ENCODE data around the gene AHDC1.
"Not testable (repeated sequence)": the region's sequence is repeated elsewhere in the genome, so short reads cannot be mapped to it uniquely, and the experiment has no call there.

The AHDC1 gene

DNA sequence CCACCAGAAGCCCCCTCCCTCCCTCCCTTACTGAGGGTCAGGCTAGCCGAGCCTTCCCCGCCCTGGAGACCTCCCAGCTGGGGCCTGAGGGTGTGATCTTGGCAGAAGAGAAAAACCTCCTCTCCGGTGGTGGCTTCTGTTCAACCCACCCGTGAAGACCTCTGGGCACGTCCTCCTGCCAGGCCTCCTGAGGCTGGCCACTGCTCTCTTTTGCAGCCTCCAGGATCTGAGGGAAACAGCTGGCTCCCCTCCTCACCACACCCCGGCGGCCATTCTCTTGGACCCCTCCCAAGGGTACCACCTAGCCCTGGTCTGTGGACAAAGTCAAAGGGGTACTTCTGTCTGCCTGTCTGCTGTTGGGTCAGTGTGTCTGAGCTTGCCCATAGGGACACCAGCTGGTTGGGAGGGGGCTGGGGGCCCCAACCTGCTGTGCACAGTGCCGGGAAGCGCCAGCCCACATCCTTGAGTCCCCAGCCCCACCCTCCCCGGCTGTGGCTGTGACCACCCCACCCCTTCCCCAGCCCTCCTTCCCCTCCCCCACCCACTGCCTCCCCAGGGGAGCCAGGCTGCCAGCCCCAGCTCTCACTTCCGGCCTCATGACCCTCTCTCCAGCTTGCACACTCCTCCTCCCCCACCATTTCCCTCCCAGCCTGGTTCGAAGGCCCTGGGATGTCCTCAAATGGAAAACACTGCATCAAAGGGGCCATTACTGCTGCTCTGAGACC, 48.1 kb downstream of the AHDC1 start:
- TF ChIP-seq EZH2phosphoT487 (IDR thresholded peaks at IDR 0.05; ENCODE audit: borderline replicate concordance, low read length), result no peak
- TF ChIP-seq, protein P1, sequence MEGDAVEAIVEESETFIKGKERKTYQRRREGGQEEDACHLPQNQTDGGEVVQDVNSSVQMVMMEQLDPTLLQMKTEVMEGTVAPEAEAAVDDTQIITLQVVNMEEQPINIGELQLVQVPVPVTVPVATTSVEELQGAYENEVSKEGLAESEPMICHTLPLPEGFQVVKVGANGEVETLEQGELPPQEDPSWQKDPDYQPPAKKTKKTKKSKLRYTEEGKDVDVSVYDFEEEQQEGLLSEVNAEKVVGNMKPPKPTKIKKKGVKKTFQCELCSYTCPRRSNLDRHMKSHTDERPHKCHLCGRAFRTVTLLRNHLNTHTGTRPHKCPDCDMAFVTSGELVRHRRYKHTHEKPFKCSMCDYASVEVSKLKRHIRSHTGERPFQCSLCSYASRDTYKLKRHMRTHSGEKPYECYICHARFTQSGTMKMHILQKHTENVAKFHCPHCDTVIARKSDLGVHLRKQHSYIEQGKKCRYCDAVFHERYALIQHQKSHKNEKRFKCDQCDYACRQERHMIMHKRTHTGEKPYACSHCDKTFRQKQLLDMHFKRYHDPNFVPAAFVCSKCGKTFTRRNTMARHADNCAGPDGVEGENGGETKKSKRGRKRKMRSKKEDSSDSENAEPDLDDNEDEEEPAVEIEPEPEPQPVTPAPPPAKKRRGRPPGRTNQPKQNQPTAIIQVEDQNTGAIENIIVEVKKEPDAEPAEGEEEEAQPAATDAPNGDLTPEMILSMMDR (IDR thresholded peaks at IDR 0.05; ENCODE audit: low read depth, low read length, poor library complexity, severe bottlenecking), result no peak
- Histone ChIP-seq H3K4me1 (ENCODE audit: control insufficient read depth, low read length) (peaks cover 43% of the 10 kb centered on the region), H3K9me2 (replicated peaks; ENCODE audit: control insufficient read depth, low read length) (no peaks in the 10 kb centered on the region), H3K36me3 (ENCODE audit: control insufficient read depth, low read length) (no peaks in the 10 kb centered on the region), H3K27ac (ENCODE audit: low read depth, low read length) (peak overlapping the region; percentile 51), H3K4me2 (ENCODE audit: low read length) (peak overlapping the region; percentile 83), H3K4me3 (ENCODE audit: low read length) (peak overlapping the region; percentile 60), H4K20me1 (ENCODE audit: control insufficient read depth, insufficient read depth, low read depth, low read length) (peaks cover 3% of the 10 kb centered on the region; the same call in 1 of the 2 replicates), H3K79me2 (ENCODE audit: control insufficient read depth, low read length) (no peaks in the 10 kb centered on the region), H3K9me3 (ENCODE audit: control insufficient read depth, insufficient read depth, low read length) (no peaks in the 10 kb centered on the region), H3F3A (ENCODE audit: control insufficient read depth, insufficient read depth) (peaks cover 6% of the 10 kb centered on the region), H3K27me3 (ENCODE audit: control insufficient read depth, low read length) (no peaks in the 10 kb centered on the region)

DNA sequence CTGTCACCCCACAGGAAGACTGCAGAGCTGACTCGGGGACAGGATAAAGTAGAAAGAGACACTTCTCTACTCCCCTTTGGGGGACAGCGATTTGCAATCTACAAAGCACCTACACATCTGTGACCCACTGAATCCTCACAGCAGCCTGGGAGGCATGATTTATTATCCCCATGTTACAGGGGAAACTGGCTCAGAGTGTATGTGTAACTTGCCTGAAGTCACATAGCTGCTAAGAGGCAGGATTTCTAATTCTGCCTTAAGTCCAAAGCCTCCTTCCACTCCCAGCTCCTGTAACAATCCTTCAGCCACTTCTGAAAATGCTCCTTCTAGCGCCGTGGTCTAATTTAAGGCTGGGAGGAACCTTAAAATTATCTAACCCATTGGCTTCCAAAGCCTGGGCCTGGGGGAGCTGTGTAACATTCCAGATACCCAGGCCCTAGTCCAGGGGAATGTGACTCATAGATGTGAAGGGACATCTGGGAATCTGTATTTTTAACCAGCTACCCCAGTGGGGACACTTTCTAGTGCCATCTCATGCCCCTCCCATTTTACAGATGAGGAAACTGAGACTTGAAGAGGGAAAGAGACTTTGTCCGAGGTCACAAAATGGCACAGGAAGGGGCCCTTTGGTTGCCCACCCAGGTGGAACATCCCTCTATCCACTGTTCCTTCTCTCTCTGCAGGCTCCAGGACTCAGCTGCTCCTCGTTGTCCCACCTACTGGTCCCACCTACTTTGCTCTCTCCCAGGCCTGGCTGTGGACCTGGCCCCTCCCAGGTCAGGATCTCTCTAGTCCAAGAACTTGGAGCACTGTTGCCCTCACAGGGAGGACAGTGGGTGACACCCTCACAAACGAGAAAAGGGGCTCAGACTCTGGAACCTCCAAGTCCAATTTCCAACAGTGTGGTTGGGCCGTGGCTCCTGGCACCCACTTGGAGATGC, 48.9 kb downstream of the AHDC1 start:
- peak overlapping the region; percentile 83; the same call in 1 of the 2 replicates for H3K4me2 ChIP-seq (ENCODE audit: low read length)
- H4K20me1 ChIP-seq (ENCODE audit: control insufficient read depth, insufficient read depth, low read depth, low read length), result peaks cover 3% of the 10 kb centered on the region; the same call in 1 of the 2 replicates
- TF ChIP-seq, protein P1 (IDR thresholded peaks at IDR 0.05; ENCODE audit: low read depth, low read length, poor library complexity, severe bottlenecking), result no peak
- no peak for TF ChIP-seq EZH2phosphoT487 (IDR thresholded peaks at IDR 0.05; ENCODE audit: borderline replicate concordance, low read length)
- H3K27me3 ChIP-seq (ENCODE audit: control insufficient read depth, low read length), result no peaks in the 10 kb centered on the region
- H3F3A ChIP-seq (ENCODE audit: control insufficient read depth, insufficient read depth), result peaks cover 6% of the 10 kb centered on the region
- no peaks in the 10 kb centered on the region for H3K9me3 ChIP-seq (ENCODE audit: control insufficient read depth, insufficient read depth, low read length)
- no peak overlapping the region for H3K4me3 ChIP-seq (ENCODE audit: low read length)
- H3K27ac ChIP-seq (ENCODE audit: low read depth, low read length), result no peak overlapping the region; the same call in 1 of the 2 replicates
- no peaks in the 10 kb centered on the region for H3K36me3 ChIP-seq (ENCODE audit: control insufficient read depth, low read length)
- no peaks in the 10 kb centered on the region for H3K9me2 ChIP-seq (replicated peaks; ENCODE audit: control insufficient read depth, low read length)
- no peaks in the 10 kb centered on the region for H3K79me2 ChIP-seq (ENCODE audit: control insufficient read depth, low read length)
- peaks cover 43% of the 10 kb centered on the region for H3K4me1 ChIP-seq (ENCODE audit: control insufficient read depth, low read length)

DNA sequence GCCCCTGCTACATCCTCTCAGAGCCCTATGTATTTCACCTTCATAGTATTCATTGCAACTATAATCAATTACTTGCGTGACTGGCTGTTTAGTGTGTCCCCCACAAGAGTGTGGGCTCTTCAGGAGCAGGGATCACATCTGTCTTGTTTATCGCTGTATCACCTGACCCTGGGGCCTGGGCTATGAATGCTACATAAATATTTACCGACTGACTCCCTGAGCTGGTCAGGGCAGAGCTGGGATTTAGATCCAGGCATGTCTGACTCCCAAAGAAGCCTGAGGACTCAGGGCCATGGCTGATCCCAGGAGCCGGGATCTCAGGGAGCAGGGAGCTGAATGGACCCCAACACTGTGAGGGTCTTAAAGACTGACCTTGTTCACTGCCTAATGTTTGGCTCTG, 49.7 kb downstream of the AHDC1 start:
- Histone ChIP-seq H4K20me1 (ENCODE audit: control insufficient read depth, insufficient read depth, low read depth, low read length) (peaks cover 3% of the 10 kb centered on the region; the same call in 1 of the 2 replicates), H3K9me3 (ENCODE audit: control insufficient read depth, insufficient read depth, low read length) (no peaks in the 10 kb centered on the region), H3K9me2 (replicated peaks; ENCODE audit: control insufficient read depth, low read length) (no peaks in the 10 kb centered on the region), H3K36me3 (ENCODE audit: control insufficient read depth, low read length) (no peaks in the 10 kb centered on the region), H3F3A (ENCODE audit: control insufficient read depth, insufficient read depth) (peaks cover 6% of the 10 kb centered on the region), H3K79me2 (ENCODE audit: control insufficient read depth, low read length) (no peaks in the 10 kb centered on the region), H3K4me3 (ENCODE audit: low read length) (no peak overlapping the region), H3K27ac (ENCODE audit: low read depth, low read length) (no peak overlapping the region), H3K4me1 (ENCODE audit: control insufficient read depth, low read length) (peaks cover 43% of the 10 kb centered on the region), H3K27me3 (ENCODE audit: control insufficient read depth, low read length) (no peaks in the 10 kb centered on the region), H3K4me2 (ENCODE audit: low read length) (no peak overlapping the region)
- TF ChIP-seq EZH2phosphoT487 (IDR thresholded peaks at IDR 0.05; ENCODE audit: borderline replicate concordance, low read length), result no peak
- TF ChIP-seq, protein P1 (IDR thresholded peaks at IDR 0.05; ENCODE audit: low read depth, low read length, poor library complexity, severe bottlenecking), result no peak

DNA sequence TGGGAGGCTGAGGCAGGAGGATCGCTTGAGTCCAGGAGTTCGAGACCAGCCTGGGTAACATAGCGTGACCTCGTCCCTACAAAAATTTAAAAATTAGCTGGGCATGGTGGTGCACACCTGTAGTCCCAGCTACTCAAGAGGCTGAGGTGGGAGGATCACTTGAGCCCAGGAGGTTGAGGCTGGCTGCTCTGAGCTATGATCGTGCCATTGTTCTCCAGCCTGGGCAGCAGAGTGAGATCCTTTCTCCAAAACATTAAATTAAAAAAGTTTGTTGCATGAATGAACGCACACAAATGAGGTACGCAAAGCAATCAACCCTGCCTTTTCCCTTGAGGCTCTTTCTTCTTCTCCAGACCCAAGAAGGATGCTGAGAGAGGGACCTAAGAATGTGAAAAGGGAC, 50.1 kb downstream of the AHDC1 start:
- H4K20me1 ChIP-seq (ENCODE audit: control insufficient read depth, insufficient read depth, low read depth, low read length); H3K4me2 ChIP-seq (ENCODE audit: low read length); H3K9me2 ChIP-seq (replicated peaks; ENCODE audit: control insufficient read depth, low read length); H3K79me2 ChIP-seq (ENCODE audit: control insufficient read depth, low read length); H3K36me3 ChIP-seq (ENCODE audit: control insufficient read depth, low read length); H3F3A ChIP-seq (ENCODE audit: control insufficient read depth, insufficient read depth); H3K27me3 ChIP-seq (ENCODE audit: control insufficient read depth, low read length); H3K27ac ChIP-seq (ENCODE audit: low read depth, low read length); H3K4me3 ChIP-seq (ENCODE audit: low read length); H3K9me3 ChIP-seq (ENCODE audit: control insufficient read depth, insufficient read depth, low read length): not testable (repeated sequence)
- H3K4me1 ChIP-seq (ENCODE audit: control insufficient read depth, low read length), result peaks cover 43% of the 10 kb centered on the region
